GM12872 (cell line): ENCODE measurements around the gene FCHSD2.

Experiments
- CTCF ChIP-seq: IDR thresholded peaks from 3 replicates; pipeline ENCODE4 v1.5.1; 2011; ENCODE audit warnings: low read depth, mild to moderate bottlenecking, low read length, moderate library complexity; ENCODE audit not compliant: insufficient read depth

The FCHSD2 gene

GRCh38 chr11:72840780-72841179 is 301.3 kb downstream of the FCHSD2 start:
- TF ChIP-seq CTCF, result no peak

- TF ChIP-seq CTCF, result no peak
These were observed 303.3 kb downstream of the FCHSD2 start for GRCh38 chr11:72838691-72839305.

- no peak for TF ChIP-seq CTCF
These were observed 306.0 kb downstream of the FCHSD2 start for GRCh38 chr11:72836111-72836510.

GRCh38 chr11:72834905-72835304 is 307.2 kb downstream of the FCHSD2 start:
- TF ChIP-seq CTCF, result no peak

- no peak for TF ChIP-seq CTCF
These were observed 308.2 kb downstream of the FCHSD2 start for GRCh38 chr11:72833811-72834493.

GRCh38 chr11:72833083-72833733 is 308.9 kb downstream of the FCHSD2 start:
- TF ChIP-seq CTCF, result no peak

GRCh38 chr11:72832301-72833082 is 309.6 kb downstream of the FCHSD2 start:
- TF ChIP-seq CTCF, result no peak
